Skeletal muscle satellite cell (primary cell): ENCODE measurements around the gene DOCK9.

ENCODE experiments used
- H3K27me3 ChIP-seq: 2 replicates; pipeline ENCODE4 v1.7.0; 2013; ENCODE audit warnings: low read length; ENCODE audit not compliant: control insufficient read depth, insufficient read depth
- H3K36me3 ChIP-seq: 2 replicates; pipeline ENCODE4 v1.7.0; 2013; ENCODE audit warnings: mild to moderate bottlenecking, control low read depth, low read length; ENCODE audit not compliant: insufficient read depth
- H3K4me1 ChIP-seq: 2 replicates; pipeline ENCODE4 v1.7.0; 2013; ENCODE audit warnings: low read length; ENCODE audit not compliant: control insufficient read depth, insufficient read depth
- H3K4me2 ChIP-seq: 2 replicates; pipeline ENCODE4 v1.7.0; 2013; ENCODE audit warnings: mild to moderate bottlenecking, low read length
- H3K4me3 ChIP-seq: 2 replicates; pipeline ENCODE4 v1.7.0; 2013; ENCODE audit warnings: low read length
- H3K9ac ChIP-seq: 2 replicates; pipeline ENCODE4 v1.7.0; 2013; ENCODE audit warnings: mild to moderate bottlenecking, low read depth, low read length, moderate library complexity
- H3K9me3 ChIP-seq: replicated peaks from 2 replicates; pipeline ENCODE4 v1.7.0; 2013; ENCODE audit warnings: mild to moderate bottlenecking, control low read depth, low read length

Gene DOCK9

GRCh38 chr13:98877936-98878335, 99.9 kb downstream of the DOCK9 start:
- peaks cover 3% of the 10 kb centered on the region for H3K4me1 ChIP-seq
- peaks cover 5% of the 10 kb centered on the region for H3K9me3 ChIP-seq
- no peaks in the 10 kb centered on the region for H3K27me3 ChIP-seq
- no peak overlapping the region for H3K4me2 ChIP-seq
- no peak overlapping the region for H3K9ac ChIP-seq
- no peak overlapping the region for H3K4me3 ChIP-seq
- H3K36me3 ChIP-seq, result peaks cover 35% of the 10 kb centered on the region

GRCh38 chr13:98877466-98877865, 100.4 kb downstream of the DOCK9 start:
- Histone ChIP-seq H3K4me3 (no peak overlapping the region), H3K36me3 (peaks cover 35% of the 10 kb centered on the region), H3K9me3 (peaks cover 5% of the 10 kb centered on the region), H3K4me1 (peaks cover 3% of the 10 kb centered on the region), H3K27me3 (no peaks in the 10 kb centered on the region), H3K9ac (no peak overlapping the region), H3K4me2 (no peak overlapping the region)

GRCh38 chr13:98875146-98875729, 102.6 kb downstream of the DOCK9 start:
- H3K4me2 ChIP-seq, result no peak overlapping the region
- peaks cover 5% of the 10 kb centered on the region for H3K9me3 ChIP-seq
- H3K9ac ChIP-seq, result no peak overlapping the region
- no peak overlapping the region for H3K4me3 ChIP-seq
- H3K4me1 ChIP-seq, result no peaks in the 10 kb centered on the region
- H3K36me3 ChIP-seq, result peaks cover 19% of the 10 kb centered on the region
- no peaks in the 10 kb centered on the region for H3K27me3 ChIP-seq

GRCh38 chr13:98874029-98874397, 103.9 kb downstream of the DOCK9 start:
- H3K36me3 ChIP-seq, result peaks cover 17% of the 10 kb centered on the region
- peaks cover 5% of the 10 kb centered on the region for H3K9me3 ChIP-seq
- no peaks in the 10 kb centered on the region for H3K27me3 ChIP-seq
- no peak overlapping the region for H3K4me3 ChIP-seq
- H3K4me2 ChIP-seq, result no peak overlapping the region
- H3K9ac ChIP-seq, result no peak overlapping the region
- no peaks in the 10 kb centered on the region for H3K4me1 ChIP-seq

GRCh38 chr13:98873377-98874028, 104.4 kb downstream of the DOCK9 start:
- H3K4me1 ChIP-seq, result no peaks in the 10 kb centered on the region
- no peak overlapping the region for H3K9ac ChIP-seq
- H3K9me3 ChIP-seq, result peaks cover 5% of the 10 kb centered on the region
- no peak overlapping the region for H3K4me3 ChIP-seq
- no peak overlapping the region for H3K4me2 ChIP-seq
- no peaks in the 10 kb centered on the region for H3K27me3 ChIP-seq
- peaks cover 17% of the 10 kb centered on the region for H3K36me3 ChIP-seq

GRCh38 chr13:98871727-98872126, 106.1 kb downstream of the DOCK9 start:
- Histone ChIP-seq H3K36me3 (peaks cover 26% of the 10 kb centered on the region), H3K9ac (no peak overlapping the region), H3K4me2 (no peak overlapping the region), H3K4me1 (no peaks in the 10 kb centered on the region), H3K9me3 (peaks cover 5% of the 10 kb centered on the region), H3K4me3 (no peak overlapping the region), H3K27me3 (no peaks in the 10 kb centered on the region)

- Histone ChIP-seq H3K4me3 (no peak overlapping the region), H3K4me1 (no peaks in the 10 kb centered on the region), H3K27me3 (no peaks in the 10 kb centered on the region), H3K4me2 (no peak overlapping the region), H3K9me3 (peaks cover 5% of the 10 kb centered on the region), H3K36me3 (peaks cover 26% of the 10 kb centered on the region), H3K9ac (no peak overlapping the region)
Observed at GRCh38 chr13:98869408-98870090, 108.3 kb downstream of the DOCK9 start.

GRCh38 chr13:98868932-98869331, 108.9 kb downstream of the DOCK9 start:
- Histone ChIP-seq H3K9me3 (peaks cover 5% of the 10 kb centered on the region), H3K4me1 (no peaks in the 10 kb centered on the region), H3K27me3 (no peaks in the 10 kb centered on the region), H3K4me3 (no peak overlapping the region), H3K9ac (no peak overlapping the region), H3K4me2 (no peak overlapping the region), H3K36me3 (peaks cover 23% of the 10 kb centered on the region)

GRCh38 chr13:98866882-98867281, 111.0 kb downstream of the DOCK9 start:
- Histone ChIP-seq H3K9ac (no peak overlapping the region), H3K36me3 (peaks cover 14% of the 10 kb centered on the region)

GRCh38 chr13:98860491-98860890, 117.4 kb downstream of the DOCK9 start:
- H3K36me3 ChIP-seq, result peaks cover 23% of the 10 kb centered on the region
- no peaks in the 10 kb centered on the region for H3K27me3 ChIP-seq
- no peak overlapping the region for H3K4me2 ChIP-seq
- no peak overlapping the region for H3K9ac ChIP-seq
- no peak overlapping the region for H3K4me3 ChIP-seq
- peaks cover 11% of the 10 kb centered on the region for H3K4me1 ChIP-seq
- no peaks in the 10 kb centered on the region for H3K9me3 ChIP-seq

More at GRCh38 chr13:98866882-98867281, 111.0 kb downstream of the DOCK9 start:
- Histone ChIP-seq H3K4me3 (no peak overlapping the region), H3K4me2 (no peak overlapping the region), H3K4me1 (no peaks in the 10 kb centered on the region), H3K27me3 (no peaks in the 10 kb centered on the region), H3K9me3 (no peaks in the 10 kb centered on the region)

- Histone ChIP-seq H3K9ac (no peak overlapping the region), H3K4me1 (peaks cover 24% of the 10 kb centered on the region), H3K4me2 (no peak overlapping the region), H3K36me3 (peaks cover 23% of the 10 kb centered on the region), H3K4me3 (no peak overlapping the region), H3K9me3 (no peaks in the 10 kb centered on the region), H3K27me3 (no peaks in the 10 kb centered on the region)
Observed at GRCh38 chr13:98858191-98858590, 119.7 kb downstream of the DOCK9 start.
